NOMO-1 treated with DMSO at 0.1 percent for 48 hours (cell line): ENCODE data around the gene IFIT1.
"Not testable (repeated sequence)": the region's sequence is repeated elsewhere in the genome, so short reads cannot be mapped to it uniquely, and the experiment has no call there.

Source experiments
- DNase-seq: peaks from one replicate; lab custom pipeline; 2025; ENCODE audit not compliant: unreplicated experiment; lab: John Stamatoyannopoulos, UW

The IFIT1 gene, protein sequence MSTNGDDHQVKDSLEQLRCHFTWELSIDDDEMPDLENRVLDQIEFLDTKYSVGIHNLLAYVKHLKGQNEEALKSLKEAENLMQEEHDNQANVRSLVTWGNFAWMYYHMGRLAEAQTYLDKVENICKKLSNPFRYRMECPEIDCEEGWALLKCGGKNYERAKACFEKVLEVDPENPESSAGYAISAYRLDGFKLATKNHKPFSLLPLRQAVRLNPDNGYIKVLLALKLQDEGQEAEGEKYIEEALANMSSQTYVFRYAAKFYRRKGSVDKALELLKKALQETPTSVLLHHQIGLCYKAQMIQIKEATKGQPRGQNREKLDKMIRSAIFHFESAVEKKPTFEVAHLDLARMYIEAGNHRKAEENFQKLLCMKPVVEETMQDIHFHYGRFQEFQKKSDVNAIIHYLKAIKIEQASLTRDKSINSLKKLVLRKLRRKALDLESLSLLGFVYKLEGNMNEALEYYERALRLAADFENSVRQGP

DNA sequence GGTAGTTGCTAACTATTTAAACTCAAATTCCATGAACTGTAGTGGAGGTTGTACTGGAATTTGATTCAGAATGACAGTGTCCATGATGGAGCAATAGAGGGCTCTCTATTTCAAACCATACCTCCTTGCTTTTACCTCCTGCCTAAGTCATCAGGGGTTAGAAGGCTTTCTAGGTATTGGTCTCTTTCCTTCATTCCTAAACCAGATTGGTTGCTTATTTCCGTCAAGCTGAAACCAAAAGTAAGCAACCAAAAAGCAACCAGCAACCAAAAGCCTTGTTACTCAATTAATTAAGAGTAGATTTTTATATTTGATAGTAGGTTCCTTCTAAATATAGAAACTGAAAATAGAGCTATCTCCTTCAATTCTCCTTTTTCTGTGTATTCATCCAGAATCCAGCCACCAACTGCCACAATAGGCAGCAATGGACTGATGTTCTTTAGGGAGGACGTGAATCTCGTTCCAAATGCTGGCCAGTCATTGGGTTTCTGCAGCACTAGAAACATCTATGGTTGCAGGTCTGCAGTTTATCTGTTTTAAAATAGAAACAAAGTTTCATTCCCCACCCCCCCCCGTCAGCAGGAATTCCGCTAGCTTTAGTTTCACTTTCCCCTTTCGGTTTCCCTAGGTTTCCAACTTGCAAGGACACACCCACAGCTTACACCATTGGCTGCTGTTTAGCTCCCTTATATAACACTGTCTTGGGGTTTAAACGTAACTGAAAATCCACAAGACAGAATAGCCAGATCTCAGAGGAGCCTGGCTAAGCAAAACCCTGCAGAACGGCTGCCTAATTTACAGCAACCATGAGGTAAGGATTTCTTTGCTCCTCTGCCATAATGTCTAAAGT lies at the start of gene IFIT1:
Gene IFIT1, plus strand, starts transcription at position 717 of the 850 bp plus-strand sequence. Its CDS starts 90 bp downstream, at position 807.
- peak; percentile 58 for DNase-seq

- DNase-seq: no peak
These were observed 49.2 kb upstream of the IFIT1 start for GRCh38 chr10:89343089-89343767.

DNA sequence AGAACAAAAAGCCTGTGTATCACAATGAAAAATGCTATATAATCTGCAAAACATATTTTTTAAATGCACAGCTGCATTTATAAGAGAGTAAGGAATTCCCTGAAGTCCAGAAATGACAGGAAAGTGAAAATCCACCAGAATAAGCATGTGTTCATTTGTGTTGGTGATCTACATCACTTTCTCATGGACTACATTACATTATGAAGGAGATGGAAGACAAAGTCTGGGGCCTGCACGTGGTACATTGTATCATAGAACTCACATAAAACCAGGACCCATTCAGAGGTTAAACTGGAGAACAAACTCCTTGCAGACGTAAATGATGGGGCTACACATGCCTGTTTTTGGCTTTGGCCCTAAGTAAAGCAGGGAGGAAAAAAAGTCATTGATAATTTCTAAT lies 48.3 kb upstream of the IFIT1 start:
- DNase-seq: no peak

- no peak for DNase-seq
These were observed 46.9 kb upstream of the IFIT1 start for GRCh38 chr10:89345367-89346000.

DNA sequence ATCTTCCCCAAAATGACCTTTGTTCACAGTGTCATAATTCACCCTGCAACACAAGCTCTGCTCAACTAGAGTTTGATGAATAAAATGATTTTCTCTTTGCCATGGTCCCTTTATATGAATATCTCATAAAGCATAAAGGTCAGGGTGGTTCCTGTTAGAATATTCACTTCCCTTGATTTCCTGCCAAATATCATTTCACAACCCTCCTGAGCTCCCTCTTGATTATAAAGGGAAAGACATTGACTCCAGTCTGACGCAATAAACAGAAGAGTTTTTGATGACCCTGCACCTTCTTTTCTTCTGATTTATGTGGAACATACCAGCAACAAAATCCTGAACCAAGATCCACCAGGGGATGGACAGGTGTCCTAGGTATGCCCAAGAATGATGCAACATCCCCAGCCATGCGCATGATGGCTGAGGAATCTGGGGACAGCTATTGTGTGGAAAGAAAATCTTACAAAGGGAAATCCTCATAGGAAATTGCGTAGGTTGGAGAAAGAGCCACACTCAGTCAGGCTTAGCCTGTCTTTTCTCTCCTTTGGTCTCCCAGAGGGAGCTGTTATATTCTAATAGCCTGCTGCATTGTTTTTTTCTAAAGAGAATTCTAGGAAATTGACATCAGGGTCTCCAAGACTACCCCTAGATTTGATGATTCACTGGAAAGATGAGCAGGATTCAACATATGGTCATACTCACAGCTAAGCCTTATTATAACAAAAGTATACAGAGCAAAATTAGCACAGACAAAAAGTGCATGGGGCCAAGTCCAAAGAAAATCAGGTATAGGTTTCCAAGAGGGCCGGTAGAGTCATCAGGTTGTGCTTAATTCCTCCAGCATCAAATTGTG lies 45.8 kb upstream of the IFIT1 start:
- DNase-seq: peak; percentile 12

GRCh38 chr10:89347701-89348457 lies 44.5 kb upstream of the IFIT1 start:
- DNase-seq: peak; percentile 24

- peak; percentile 33 for DNase-seq
These were observed 43.9 kb upstream of the IFIT1 start for GRCh38 chr10:89348481-89348880.

GRCh38 chr10:89348975-89349374 lies 43.4 kb upstream of the IFIT1 start:
- no peak for DNase-seq

DNA sequence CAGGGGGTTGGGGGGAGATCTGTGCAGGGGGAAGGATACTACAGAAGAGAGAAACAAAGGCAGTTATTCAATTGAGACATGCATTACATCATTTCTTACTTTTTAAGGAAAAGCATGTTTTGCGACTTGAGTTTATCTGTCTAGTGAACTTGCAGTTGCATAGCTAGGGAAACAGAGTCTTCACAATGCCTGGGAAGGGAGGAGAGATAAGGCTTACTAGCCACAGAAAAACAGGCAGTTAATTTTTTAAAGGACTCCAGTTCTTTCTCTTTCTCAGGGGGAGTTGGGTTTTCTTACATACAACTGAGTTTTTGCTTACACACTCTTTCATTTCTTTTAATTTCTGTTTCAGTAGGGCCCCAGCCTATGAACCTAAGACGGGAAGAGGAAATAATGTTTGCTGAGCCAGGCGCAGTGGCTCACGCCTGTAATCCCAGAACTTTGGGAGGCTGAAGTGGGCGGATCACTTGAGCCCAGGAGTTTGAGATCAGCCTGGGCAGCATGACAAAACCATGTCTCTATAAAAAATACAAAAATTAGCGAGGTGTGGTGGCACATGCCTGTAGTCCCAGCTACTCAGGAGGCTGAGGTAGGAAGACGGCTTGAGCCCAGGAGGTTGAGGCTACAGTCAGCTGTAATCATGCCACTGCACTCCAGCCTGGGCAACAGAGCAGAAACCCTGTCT lies 41.6 kb upstream of the IFIT1 start:
- DNase-seq: not testable (repeated sequence)

DNA sequence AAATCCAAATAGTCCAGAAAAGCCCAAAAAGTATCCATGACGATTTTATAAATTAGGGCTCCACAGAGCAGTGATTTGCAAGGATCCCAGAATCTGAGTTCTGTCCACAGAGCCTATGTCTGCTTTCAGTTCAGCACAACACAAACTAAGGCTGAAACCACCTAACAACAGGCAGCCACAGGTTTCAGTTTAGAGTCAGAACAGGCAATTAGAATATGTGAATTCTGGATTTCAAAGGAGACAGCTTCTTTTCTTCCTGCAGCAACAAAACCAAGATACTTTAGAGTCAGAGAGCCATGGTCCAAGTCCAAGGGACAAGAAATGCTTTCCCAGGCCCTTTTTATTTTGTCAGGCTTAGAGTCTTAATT lies 41.0 kb upstream of the IFIT1 start:
- DNase-seq: no peak

GRCh38 chr10:89351780-89352597 lies 40.4 kb upstream of the IFIT1 start:
- DNase-seq: no peak

GRCh38 chr10:89352802-89353201 lies 39.6 kb upstream of the IFIT1 start:
- no peak for DNase-seq

DNA sequence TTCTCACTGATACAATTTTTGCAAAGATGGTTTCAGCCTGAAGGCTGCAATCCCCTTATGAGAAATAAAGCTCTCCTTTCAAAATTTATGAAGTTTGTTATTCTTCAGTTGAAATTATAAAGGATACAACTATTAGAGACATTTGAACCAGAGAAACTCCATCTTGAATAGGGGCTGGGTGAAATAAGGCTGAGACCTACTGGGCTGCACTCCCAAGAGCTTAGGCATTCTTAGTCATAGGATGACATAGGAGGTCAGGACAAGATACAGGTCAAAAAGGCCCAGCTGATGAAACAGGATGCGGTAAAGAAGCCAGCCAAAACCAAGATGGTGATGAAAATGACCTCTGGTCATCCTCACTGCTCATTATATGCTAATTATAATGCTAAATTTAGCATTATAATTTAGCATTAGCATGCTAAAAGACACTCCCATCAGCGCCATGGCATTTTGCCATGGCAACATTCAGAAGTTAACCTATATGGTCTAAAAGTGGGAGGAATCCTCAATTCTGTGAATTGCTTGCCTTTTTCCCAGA lies 37.0 kb upstream of the IFIT1 start:
- no peak for DNase-seq

GRCh38 chr10:89357096-89357495 lies 35.3 kb upstream of the IFIT1 start:
- no peak for DNase-seq

- no peak for DNase-seq
These were observed 34.4 kb upstream of the IFIT1 start for GRCh38 chr10:89357975-89358374.

DNA sequence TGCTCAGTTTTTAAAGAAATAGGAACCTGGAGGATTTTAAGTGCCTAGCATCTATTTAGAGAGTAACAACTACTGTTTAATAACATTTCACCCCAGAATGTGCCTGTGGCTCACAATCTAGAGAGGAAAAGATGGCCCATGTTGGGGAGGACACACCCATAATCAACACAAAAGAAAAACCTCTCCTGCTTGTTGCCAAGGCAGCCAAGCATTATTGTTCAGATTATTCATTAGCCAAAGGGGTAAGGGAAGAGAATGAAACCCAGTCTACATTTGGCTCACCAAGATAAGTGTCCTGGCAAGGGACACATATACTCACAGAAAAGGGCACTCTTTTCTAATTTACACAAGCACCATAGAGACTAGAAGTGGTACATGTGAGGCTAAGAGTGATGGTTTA lies 32.3 kb upstream of the IFIT1 start:
- no peak for DNase-seq

DNA sequence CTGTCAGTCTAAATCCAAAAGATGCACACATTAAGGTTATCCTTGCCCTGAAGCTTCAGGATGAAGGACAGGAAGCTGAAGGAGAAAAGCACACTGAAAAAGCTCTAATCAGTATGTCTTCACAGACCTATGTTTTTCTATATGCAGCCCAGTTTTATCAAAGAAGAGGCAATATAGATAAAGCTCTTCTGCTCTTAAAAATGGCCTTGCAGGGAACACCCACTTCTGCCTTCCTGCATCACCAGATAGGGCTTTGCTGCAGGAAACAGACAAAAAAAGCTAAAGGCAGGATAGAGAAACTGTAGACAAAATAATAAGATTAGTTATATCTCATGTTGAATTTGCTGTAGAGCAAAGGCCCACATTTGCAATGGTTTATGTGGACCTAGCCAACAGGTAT lies 29.5 kb upstream of the IFIT1 start:
- DNase-seq: no peak
